ENCODE data around the gene ALKBH5. TPM values are rescaled to one million over a fixed set of nuclear protein-coding genes. Genes with fewer than 3 reads are reported as not detected.

Gene ALKBH5
- total and polyA plus RNA-seq, 2 experiments from 2014 or later: 32.2 to 117 TPM

- Mint-ChIP-seq H3K27me3 (ENCODE audit: insufficient read depth, low read depth, poor library complexity) (peaks cover 14% of the 10 kb centered on the region), H3K36me3 (ENCODE audit: low read depth) (no peaks in the 10 kb centered on the region; the same call in 2 of the 3 replicates), H3K4me1 (peaks cover 17% of the 10 kb centered on the region), H3K27ac (no peak overlapping the region), H3K9me3 (no peaks in the 10 kb centered on the region), H3K4me3 (no peak overlapping the region; the same call in 2 of the 3 replicates)
- H3K9me2 ChIP-seq (ENCODE audit: insufficient read depth): no peaks in the 10 kb centered on the region
- no peaks in the 10 kb centered on the region; the same call in 1 of the 2 replicates for H3K79me2 ChIP-seq (replicated peaks; ENCODE audit: insufficient read depth)
- no peak overlapping the region for H3K27ac ChIP-seq (ENCODE audit: low read depth)
- TF ChIP-seq EZH2 (IDR thresholded peaks at IDR 0.05; ENCODE audit: low read depth, unreplicated experiment) (no peak), STAT1 (IDR thresholded peaks at IDR 0.05; ENCODE audit: unreplicated experiment) (no peak)
- ATAC-seq (no peak), DNase-seq (ENCODE audit: low spot score) (no peak)
- no peaks in the 10 kb centered on the region for H4K20me1 ChIP-seq (replicated peaks; ENCODE audit: insufficient read depth)
- no peak overlapping the region for H3K4me2 ChIP-seq
- no peaks in the 10 kb centered on the region for H3K27me3 ChIP-seq (ENCODE audit: insufficient read depth)
- H3F3A ChIP-seq (replicated peaks; ENCODE audit: low read depth): 0 out of 2 replicates have a peak, but pooled peaks cover 3% of the 10 kb centered on the region
- H3K36me3 ChIP-seq (ENCODE audit: insufficient read depth): no peaks in the 10 kb centered on the region
- no peak overlapping the region for H3K4me3 ChIP-seq
- H3K4me1 ChIP-seq (ENCODE audit: insufficient read depth): peaks cover 13% of the 10 kb centered on the region; the same call in 1 of the 2 replicates
- H2AFZ ChIP-seq: no peak overlapping the region
These were observed 28.4 kb upstream of the ALKBH5 start for GRCh38 chr17:18155179-18155578.

- Histone ChIP-seq H3K79me2 (replicated peaks; ENCODE audit: insufficient read depth) (no peaks in the 10 kb centered on the region; the same call in 1 of the 2 replicates), H3K4me1 (ENCODE audit: insufficient read depth) (peaks cover 13% of the 10 kb centered on the region; the same call in 1 of the 2 replicates), H3K9me2 (ENCODE audit: insufficient read depth) (no peaks in the 10 kb centered on the region), H4K20me1 (replicated peaks; ENCODE audit: insufficient read depth) (no peaks in the 10 kb centered on the region), H3K27me3 (ENCODE audit: insufficient read depth) (no peaks in the 10 kb centered on the region), H2AFZ (no peak overlapping the region), H3K27ac (ENCODE audit: low read depth) (no peak overlapping the region), H3K4me2 (no peak overlapping the region), H3K36me3 (ENCODE audit: insufficient read depth) (no peaks in the 10 kb centered on the region), H3K4me3 (no peak overlapping the region), H3F3A (replicated peaks; ENCODE audit: low read depth) (0 out of 2 replicates have a peak, but pooled peaks cover 3% of the 10 kb centered on the region)
- 0 out of 2 replicates have a peak overlapping the region, but pooled peaks have one; percentile 27 for H3K27ac Mint-ChIP-seq
- no peak overlapping the region for H3K4me3 Mint-ChIP-seq
- H3K27me3 Mint-ChIP-seq (ENCODE audit: insufficient read depth, low read depth, poor library complexity): peaks cover 14% of the 10 kb centered on the region
- no peaks in the 10 kb centered on the region; the same call in 2 of the 3 replicates for H3K9me3 Mint-ChIP-seq
- H3K36me3 Mint-ChIP-seq (ENCODE audit: low read depth): no peaks in the 10 kb centered on the region; the same call in 2 of the 3 replicates
- H3K4me1 Mint-ChIP-seq: peaks cover 17% of the 10 kb centered on the region
- DNase-seq (ENCODE audit: low spot score) (no peak), ATAC-seq (no peak)
- TF ChIP-seq EZH2phosphoT487 (IDR thresholded peaks at IDR 0.05; ENCODE audit: unreplicated experiment) (no peak), CTCF (conservative IDR thresholded peaks at IDR 0.05; ENCODE audit: low read depth in 2 of 2) (no peak), POLR2AphosphoS5 (IDR thresholded peaks at IDR 0.05; ENCODE audit: low read depth) (no peak), ETS1 (IDR thresholded peaks at IDR 0.05) (no peak), STAT1 (IDR thresholded peaks at IDR 0.05; ENCODE audit: unreplicated experiment) (no peak), EZH2 (IDR thresholded peaks at IDR 0.05; ENCODE audit: low read depth, unreplicated experiment) (no peak), NANOG (IDR thresholded peaks at IDR 0.05; ENCODE audit: borderline replicate concordance) (no peak), JUNB (IDR thresholded peaks at IDR 0.05; ENCODE audit: unreplicated experiment) (no peak), REST (IDR thresholded peaks at IDR 0.05; ENCODE audit: unreplicated experiment) (no peak), ZNF331 (CRISPR knock-in tag; IDR thresholded peaks at IDR 0.05; ENCODE audit: low read depth) (no peak), ZNF114 (CRISPR knock-in tag; IDR thresholded peaks at IDR 0.05) (no peak)
These were observed 27.3 kb upstream of the ALKBH5 start for GRCh38 chr17:18156171-18156975.

All from GM23338 (cell line).